K562 (cell line): ENCODE measurements around the gene ASB10.

Experiments
- BHLHE40 ChIP-seq: IDR thresholded peaks from 2 replicates; pipeline ENCODE4 v1.6.1; 2011; ENCODE audit warnings: low read length, improper control_type of control experiment
- MCM2 ChIP-seq: fragments of 450-650 bp; IDR thresholded peaks from 2 replicates; pipeline ENCODE4 v1.6.1; 2017; ENCODE audit warnings: low read depth, mild to moderate bottlenecking
- MXI1 ChIP-seq: IDR thresholded peaks from 2 replicates; pipeline ENCODE4 v1.6.1; 2011; ENCODE audit warnings: low read depth, mild to moderate bottlenecking, improper control_type of control experiment, low read length
- NCOR1 ChIP-seq: fragments of 450-650 bp; IDR thresholded peaks from 2 replicates; pipeline ENCODE4 v1.6.1; 2016; ENCODE audit warnings: mild to moderate bottlenecking, moderate library complexity
- POLR2A ChIP-seq: fragments of 450-650 bp; conservative IDR thresholded peaks from 2 replicates; pipeline ENCODE4 v1.6.1; 2016
- PTBP1 ChIP-seq: fragments of 200-400 bp; formaldehyde crosslinking; IDR thresholded peaks from 2 replicates; pipeline ENCODE4 v1.6.1; 2017; ENCODE audit warnings: low read depth, low read length
- RBM34 ChIP-seq: fragments of 200-400 bp; formaldehyde crosslinking; IDR thresholded peaks from 2 replicates; pipeline ENCODE4 v1.6.1; 2018; ENCODE audit warnings: low read length, borderline replicate concordance; ENCODE audit not compliant: insufficient read depth
- SRSF9 ChIP-seq: fragments of 200-400 bp; formaldehyde crosslinking; IDR thresholded peaks from 2 replicates; pipeline ENCODE4 v1.6.1; 2017; ENCODE audit warnings: low read depth, low read length, borderline replicate concordance
- TEAD4 ChIP-seq, 2 experiments: sonication (generic) in 1 of 2; formaldehyde crosslinking in 1 of 2; IDR thresholded peaks; 2 replicates each; pipeline versions ENCODE4 v1.6.1 to v1.8.0; 2012 to 2022; ENCODE audit warnings: borderline replicate concordance in 1 of 2, inconsistent platforms in 1 of 2, low read length in 1 of 2, mild to moderate bottlenecking in 1 of 2, missing genetic modification reagents in 1 of 2
- ZNF133 ChIP-seq: fragments of 250-450 bp; sonication (Bioruptor Pico); IDR thresholded peaks from 2 replicates; pipeline ENCODE4 v1.4.0; 2020; ENCODE audit warnings: mild to moderate bottlenecking
- ZNF324 ChIP-seq: fragments of 250-450 bp; sonication (Bioruptor Pico); IDR thresholded peaks from 2 replicates; pipeline ENCODE4 v1.4.0; 2020; ENCODE audit warnings: mild to moderate bottlenecking
- TF ChIP-seq, protein P1 (sequence below), 3 experiments: IDR thresholded peaks in 2 of 3; conservative IDR thresholded peaks in 1 of 3; 2 replicates each; pipeline ENCODE4 v1.5.1; 2011 to 2012; ENCODE audit warnings: low read length in 3 of 3, mild to moderate bottlenecking in 3 of 3, control low read depth in 2 of 3, improper control_type of control experiment in 1 of 3, inconsistent platforms in 1 of 3, low read depth in 1 of 3, mixed read lengths in 1 of 3, moderate library complexity in 1 of 3; ENCODE audit not compliant: insufficient read depth in 2 of 3

DNA sequence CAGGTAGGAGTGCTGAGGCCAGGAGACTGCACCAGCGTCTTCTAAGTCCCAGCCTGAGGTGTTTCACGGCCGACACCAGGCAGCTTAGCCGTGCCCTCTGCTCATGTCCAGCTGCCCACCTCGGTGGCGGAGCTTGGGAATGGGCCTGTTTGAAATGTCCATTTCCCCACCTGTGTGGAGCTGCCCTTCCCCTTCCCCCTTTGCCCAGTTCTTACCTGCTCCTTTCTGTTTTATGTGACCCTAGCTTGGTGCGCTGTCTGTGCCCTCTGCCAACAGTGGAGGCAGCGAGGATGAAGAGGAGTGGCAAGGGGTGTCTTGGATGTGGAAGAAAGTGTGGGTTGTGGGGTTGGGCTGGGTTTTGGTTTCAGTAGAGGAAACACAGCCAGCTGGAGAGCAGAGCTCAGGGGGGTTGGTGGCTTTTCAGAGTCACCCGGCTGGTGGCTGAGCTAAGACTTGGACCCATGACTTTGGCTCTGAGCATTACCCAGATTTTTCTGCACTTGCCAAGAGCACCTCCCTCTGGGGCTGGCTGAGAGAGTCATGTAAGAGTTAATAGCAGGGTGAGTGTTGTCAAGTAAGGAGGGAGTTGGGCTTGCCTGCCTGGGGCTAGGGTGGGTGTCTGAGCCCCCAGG is 57.0 kb downstream of the ASB10 start:
- no peak for TF ChIP-seq POLR2A
- no peak for TF ChIP-seq SRSF9
- no peak for TF ChIP-seq NCOR1
- TF ChIP-seq, protein P1, sequence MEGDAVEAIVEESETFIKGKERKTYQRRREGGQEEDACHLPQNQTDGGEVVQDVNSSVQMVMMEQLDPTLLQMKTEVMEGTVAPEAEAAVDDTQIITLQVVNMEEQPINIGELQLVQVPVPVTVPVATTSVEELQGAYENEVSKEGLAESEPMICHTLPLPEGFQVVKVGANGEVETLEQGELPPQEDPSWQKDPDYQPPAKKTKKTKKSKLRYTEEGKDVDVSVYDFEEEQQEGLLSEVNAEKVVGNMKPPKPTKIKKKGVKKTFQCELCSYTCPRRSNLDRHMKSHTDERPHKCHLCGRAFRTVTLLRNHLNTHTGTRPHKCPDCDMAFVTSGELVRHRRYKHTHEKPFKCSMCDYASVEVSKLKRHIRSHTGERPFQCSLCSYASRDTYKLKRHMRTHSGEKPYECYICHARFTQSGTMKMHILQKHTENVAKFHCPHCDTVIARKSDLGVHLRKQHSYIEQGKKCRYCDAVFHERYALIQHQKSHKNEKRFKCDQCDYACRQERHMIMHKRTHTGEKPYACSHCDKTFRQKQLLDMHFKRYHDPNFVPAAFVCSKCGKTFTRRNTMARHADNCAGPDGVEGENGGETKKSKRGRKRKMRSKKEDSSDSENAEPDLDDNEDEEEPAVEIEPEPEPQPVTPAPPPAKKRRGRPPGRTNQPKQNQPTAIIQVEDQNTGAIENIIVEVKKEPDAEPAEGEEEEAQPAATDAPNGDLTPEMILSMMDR (IDR thresholded peaks at IDR 0.05 in 2 of 3, conservative IDR thresholded peaks at IDR 0.05 in 1 of 3; ENCODE audit: insufficient read depth in 2 of 3, low read depth in 1 of 3, low read length in 3 of 3): no peak
- TF ChIP-seq TEAD4 (IDR thresholded peaks at IDR 0.05; ENCODE audit: low read length): no peak
- TF ChIP-seq TEAD4 (CRISPR knock-in tag; IDR thresholded peaks at IDR 0.05; ENCODE audit: borderline replicate concordance): no peak
- TF ChIP-seq RBM34: no peak
- no peak for TF ChIP-seq ZNF324 (CRISPR knock-in tag)
- TF ChIP-seq MCM2: no peak
- TF ChIP-seq PTBP1: no peak
- TF ChIP-seq BHLHE40: no peak
- no peak for TF ChIP-seq ZNF133
- TF ChIP-seq MXI1: no peak
